GM21381 (cell line): Measurements from ENCODE around the gene ATP5PO.

Source experiments
- ATAC-seq: cut with Tn5 transposase; IDR thresholded peaks from one replicate; pipeline ENCODE4 v1.9.1; 2021; ENCODE audit warnings: mild to moderate bottlenecking, moderate library complexity; ENCODE audit not compliant: unreplicated experiment

ATP5PO gene, protein sequence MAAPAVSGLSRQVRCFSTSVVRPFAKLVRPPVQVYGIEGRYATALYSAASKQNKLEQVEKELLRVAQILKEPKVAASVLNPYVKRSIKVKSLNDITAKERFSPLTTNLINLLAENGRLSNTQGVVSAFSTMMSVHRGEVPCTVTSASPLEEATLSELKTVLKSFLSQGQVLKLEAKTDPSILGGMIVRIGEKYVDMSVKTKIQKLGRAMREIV

DNA sequence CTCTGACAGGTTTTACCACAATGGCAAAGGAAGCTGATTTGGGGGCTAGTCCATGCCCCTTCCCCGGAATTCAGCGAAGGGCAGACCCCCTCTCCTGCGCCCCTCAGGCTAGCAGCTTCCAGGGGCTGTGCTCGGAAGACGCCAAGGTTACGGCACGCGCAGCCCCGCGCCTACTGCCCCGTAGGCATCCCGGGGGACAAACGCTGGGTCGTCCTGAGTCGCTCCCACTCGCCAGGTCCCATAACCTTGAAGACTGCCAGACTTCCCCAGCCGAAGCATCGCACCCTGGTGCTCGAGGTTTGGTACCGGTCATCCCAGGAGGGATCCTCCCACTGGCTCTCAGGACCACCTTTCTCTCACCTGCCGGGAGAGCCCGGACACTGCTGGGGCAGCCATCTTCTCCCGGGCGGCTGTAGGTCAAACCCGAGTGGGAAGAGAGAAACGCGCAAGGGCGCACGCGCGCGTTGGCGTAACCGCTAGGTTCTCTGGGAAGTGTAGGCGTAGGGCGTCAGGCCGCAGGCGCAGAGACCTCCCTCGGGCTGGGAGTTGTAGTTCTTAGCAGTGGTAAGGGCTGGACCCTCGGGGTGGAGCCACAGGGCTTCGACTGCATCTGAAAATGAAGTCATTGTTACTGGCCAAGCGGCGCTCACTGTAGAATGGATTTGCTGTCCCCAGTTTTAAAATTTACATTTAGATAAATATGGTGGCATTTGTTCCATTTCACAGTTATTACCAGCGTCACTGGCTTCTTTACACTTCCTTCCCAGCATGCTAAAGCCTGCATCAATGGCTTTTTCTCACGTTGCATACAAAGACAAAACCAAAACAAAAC, at the start of gene ATP5PO:
ATP5PO (minus strand) TSS at position 437 of the 832 bp plus-strand sequence; CDS start at position 396, 41 bp downstream.
- ATAC-seq = peak; percentile 99

DNA sequence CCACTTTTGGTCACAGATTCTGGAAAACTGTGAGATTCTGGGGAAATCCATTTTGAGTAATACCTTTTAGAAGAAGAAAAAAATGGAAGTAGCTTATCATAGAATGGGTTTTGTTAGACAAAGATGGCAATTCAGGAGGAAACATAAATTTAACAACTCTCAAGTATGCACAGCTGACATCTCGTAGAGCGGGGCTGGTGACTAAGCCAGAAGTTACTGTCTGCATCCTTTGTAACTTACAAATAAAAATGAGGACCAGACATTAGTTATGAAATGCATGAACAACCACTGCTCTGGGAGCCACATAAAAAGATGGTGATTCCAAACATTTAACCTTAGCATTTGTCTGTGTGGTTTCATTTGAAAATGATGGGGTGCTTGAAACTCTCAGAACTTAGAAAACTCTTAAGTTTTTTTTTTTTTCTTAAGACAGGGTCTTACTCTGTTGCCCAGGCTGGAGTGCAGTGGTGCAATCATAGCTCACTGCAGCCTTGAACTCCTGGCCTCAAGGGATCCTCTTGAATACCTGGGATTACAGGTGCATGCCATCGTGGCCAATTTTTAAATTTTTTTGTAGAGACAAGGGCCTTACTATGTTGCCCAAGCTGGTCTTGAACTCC, 49.2 kb upstream of the ATP5PO start:
- ATAC-seq = no peak

DNA sequence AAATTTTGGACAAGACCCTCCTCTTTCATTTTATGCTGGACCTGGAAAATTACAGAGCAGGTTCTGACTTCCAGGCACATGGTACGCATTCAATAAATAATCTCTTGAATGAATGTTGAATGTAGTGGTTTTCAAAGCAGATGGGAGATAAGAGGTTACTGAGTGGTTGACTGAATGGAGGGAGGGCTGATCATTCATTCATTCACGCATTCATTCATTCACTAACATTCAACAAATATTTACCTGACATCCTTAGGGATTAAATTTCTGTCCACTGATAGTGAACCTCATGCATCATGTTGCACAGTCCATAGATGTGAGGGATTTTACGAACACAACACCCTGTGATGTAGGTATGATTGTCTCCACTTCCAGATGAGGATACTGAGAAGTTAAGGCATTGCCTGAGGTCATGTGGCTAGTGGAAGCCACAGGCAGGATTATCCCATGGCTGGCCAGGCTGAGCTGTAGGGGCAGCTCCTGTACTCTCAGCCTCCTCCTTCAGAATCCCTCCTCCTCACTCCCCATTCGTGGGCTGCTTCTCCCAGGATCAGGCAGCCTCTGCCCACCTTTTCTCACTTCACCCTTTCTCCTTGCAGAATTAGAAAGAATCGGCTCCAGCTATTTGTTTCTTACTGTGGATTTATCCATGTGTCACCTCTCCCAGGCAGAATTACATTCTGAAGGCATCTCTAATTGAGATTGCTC, 48.4 kb upstream of the ATP5PO start:
- ATAC-seq = no peak

DNA sequence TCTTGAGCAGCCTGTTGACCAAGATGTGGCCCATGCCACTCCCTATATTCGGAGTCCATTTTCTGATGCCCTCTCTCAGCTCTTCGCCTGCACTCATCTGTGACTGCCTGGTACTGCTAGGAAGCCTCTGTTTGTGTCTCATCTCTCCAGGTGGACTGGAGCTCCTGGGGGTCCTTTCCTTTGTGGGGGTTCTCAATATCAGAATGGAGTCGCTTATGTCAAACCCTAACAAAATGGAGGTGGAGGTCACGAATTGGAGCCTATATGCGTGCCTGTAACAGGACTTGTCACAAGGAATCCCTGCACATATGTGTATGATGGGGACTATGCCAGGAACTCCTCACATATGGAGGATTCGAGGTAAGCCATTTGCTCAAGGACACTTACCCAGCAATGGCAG, 46.7 kb upstream of the ATP5PO start:
- no peak for ATAC-seq

DNA sequence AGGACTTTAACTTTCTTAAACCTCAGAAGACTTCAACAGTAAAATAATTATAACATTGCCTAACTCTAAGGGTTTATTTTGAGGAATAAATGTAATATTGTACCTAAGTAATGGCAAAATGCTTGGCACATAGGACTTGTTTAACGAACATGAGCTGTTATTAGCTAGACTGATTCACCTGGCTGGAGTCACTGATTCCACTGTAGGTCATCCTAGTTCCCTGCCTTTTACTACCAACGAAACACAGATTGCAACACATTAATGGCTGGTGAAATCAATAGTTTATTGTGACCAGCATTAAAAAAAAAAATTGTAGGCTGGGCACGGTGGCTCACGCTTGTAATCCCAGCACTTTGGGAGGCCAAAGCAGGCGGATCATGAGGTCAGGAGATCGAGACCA, 45.5 kb upstream of the ATP5PO start:
- no peak for ATAC-seq

DNA sequence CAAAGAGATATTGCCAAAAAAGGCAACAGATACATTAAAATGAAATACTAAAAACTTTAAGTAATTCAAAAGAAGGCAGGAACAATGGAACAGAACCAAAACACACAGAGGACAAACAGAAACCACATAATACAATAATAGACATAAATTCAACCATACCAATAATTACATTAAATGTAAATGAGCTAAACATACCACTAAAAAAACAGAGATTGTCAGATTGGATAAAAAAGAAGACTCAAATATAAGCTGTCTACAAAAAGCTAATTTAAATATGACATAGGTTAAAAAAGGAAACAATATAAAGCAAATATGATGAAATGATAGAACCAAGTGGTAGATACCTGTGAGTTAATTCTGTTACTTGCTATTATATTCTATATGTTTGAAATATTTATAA, 44.1 kb upstream of the ATP5PO start:
- ATAC-seq = no peak

DNA sequence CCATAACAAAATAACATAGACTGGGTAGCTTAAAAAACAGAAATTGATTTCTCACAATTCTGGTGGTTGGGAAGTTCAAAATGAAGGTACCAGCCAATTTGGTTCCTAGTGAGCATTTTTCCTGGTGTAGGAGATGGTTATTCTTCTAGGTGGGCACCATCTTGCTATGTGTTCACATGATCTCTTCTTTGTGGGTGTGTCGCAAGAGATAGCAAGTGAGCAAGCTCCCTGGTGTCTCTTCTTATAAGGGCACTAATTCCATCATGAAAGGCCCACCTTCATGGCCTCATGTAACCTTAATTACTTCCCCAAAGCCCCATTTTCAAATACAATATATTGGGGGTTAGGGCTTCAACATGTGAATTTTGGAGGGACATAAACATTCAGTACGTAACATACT, 38.8 kb upstream of the ATP5PO start:
- no peak for ATAC-seq

DNA sequence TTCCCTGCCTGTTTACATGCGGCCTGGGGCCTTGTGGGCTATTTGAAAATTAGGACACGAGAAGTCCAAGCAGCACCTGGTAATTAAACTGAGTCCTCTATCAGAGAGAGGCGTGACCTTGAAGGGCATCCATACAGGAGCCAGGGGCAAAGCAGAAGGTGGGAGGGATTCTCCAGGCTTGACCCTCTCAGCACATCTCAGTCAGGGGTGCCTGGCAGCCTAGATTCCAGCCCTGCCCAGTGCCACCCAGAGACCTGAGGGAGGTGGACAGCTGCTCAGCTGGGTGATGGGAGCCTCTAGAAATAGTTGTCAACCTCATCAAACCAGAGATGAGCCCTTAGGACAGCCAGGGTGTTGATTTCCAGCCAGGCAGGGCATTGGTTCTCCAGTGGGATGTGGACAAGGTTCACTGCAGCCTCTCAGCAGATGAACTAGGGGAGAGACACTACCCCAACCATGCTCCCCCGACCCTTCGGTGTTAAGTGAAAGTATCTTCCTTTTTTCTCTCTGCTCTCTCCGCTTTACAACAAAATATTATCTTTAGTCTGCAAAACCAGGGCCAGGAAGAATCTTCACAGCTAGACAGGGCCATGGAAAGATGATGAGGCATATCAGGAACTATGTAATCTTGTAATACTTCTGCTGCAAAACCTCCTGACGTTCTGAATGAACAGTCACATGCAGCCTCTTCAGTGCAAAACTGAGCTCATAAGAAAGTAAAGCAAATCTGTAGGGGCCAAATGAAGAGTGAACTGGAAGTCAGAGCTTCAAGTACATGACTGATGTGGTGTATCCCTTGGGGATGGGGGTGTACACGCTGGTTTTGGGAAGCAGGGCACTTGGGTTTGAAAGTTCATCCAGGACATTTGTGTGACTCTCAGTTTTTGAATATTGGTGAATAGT, 35.9 kb upstream of the ATP5PO start:
- no peak for ATAC-seq

DNA sequence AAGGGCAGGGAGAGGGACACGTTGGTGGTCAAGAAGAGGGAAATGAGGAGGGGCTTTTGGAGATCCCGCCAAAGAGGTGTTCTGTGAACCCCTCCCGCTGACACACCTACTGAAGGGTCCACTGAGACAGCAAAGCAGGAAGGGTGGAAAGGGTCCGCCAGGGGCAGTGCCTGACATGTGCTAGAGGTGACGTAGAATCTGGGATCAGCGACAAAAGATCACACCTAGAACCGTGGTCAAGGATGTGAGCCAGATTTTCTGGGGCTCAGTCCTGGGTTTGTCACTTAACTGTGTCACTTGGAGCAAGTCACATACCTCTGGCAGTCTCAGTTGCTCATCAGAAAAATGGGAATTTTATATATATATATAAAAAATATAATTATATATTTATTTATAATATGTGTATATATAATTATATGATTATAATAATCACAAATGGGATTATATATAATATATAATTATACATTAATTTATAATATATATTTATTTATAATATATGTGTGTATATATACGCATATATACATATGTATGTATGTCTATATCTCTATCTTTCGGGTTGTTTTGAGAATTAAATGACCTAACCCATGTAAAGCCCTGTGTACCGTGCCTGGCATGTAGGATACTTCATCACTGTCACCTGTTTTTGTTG, 35.0 kb upstream of the ATP5PO start:
- ATAC-seq = no peak

DNA sequence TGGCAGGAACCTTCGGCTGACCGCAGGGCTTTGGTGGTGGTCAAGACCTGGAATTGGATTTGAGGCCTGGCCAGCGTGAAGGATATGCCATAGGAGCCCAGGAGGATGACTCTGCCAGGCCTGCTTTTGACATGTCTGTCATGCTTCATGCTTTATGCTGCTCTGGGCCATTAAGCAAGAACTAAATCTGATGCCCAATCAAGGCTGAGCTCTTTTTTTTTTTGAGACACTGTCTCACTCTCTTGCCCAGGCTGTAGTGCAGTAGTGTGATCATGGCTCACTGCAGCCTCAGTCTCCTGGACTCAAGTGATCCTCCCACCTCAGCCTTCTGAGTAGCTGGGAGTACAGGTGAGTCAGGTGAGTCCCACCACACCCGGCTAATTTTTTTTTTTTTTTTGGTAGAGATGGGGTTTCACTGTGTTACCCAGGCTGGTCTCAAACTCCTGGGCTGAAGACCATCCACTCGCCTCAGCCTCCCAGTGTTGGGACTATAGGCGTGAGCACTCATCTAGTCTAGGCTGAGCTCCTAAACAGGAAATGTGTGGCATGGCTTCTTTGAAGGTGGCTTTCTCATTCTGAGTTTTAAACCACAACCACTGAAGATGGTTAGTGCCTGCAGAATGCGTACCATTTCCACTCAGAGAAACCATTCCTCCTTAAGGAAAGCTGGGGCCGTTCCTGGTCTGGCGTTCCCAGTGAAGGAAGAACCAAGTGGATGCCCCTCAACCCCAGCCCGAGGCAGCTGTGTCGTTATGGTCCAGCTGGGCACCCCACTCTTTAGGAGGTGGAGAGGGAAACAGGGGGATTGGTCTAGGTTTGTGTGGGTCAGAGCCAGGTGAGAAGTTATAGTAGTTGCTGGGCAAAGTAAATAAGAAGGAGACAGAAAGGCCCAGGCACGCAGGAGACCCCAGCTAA, 34.2 kb upstream of the ATP5PO start:
- peak; percentile 29 for ATAC-seq

DNA sequence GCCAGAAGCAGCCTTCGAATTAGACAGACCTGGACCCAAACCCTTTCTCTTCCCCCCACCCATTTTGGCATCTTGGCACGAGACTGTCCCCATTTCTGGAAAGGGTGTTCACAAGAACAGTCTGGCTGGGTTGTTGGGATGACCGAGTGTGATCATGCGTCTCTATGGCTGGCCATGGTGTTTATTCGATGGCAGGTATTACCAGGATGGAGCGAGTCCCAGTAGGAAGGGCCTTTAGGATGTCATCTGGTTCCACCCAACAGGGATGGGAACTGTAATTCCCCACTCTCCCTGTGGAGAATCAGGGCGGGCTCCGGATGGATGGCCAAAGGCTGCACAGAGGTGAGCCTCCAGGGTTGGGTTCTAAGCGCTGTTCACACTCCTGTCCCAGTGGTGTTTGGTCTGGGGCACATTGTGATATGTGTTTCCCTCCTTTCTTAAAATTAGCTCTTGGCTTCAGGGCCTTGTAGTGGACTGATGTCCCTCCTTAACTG, 33.4 kb upstream of the ATP5PO start:
- no peak for ATAC-seq

DNA sequence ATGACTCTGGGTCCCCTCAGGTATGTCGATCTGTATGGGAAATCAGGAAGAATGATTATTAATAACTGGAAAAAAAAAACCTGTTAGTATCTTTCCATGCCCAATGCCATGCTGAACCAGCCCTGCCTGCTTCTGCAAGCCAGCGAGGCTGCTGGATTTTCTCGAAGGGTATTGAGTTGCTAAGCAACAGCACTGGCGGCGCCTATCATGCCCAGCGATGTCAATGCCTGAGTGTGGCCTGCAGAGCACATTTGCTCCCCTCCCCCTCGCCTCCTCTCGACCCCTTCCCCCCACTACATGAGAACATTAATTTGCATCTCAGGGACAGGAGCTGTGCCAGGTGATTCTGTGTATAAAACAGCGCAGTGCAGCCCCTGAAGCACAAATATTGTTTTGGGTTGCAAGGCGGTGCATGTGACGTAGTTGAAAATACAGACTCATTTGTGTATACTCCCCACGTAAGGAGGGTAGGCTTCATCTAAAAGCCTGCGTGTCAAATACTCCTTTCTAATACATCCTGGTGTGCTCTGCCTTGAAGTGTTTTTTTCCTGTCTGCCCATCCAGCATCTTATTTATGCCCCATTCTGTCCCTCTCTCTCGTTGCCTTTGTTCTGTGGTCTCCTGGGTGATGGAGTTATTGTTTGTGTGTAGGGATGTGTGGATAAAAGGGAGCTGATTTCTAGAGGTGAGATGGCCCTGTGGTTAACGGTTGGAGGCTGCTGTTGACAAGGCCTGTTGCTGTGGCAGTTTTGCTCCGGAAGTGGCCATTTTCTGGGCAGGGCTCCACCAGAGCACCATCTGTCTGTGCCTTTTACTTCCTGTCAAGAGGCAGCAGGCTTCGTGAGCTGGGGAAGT, 32.7 kb upstream of the ATP5PO start:
- ATAC-seq = peak; percentile 46

DNA sequence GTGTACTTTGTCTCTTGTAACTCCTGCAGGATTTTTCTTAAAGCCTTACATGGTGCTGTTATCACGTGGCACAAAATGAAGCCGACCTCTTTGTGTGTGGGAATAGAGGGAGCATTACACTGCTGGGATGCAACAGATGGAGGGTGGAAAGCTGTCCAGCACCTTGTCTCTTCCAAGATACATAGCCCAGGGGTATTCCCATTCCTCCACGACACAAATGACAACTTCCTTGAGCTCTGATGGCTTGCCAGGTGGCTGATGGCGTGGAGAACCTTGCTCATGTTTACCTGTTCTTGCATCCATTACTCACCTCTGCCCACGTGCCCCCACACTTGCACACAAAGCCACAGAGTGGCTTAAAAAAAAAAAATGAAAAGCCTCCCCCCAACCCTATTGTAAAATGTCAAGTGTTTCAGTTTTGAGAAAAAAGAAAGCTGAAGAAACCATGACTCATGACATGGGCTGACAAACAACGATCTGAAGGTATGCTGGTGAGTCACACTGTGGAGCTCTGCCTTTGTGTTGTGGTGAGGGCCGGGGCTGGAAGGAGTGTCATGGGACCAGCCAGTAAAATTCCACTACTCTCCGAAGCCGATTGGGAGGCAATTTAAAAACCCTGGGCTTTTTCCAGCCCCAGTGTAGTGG, 32.0 kb upstream of the ATP5PO start:
- ATAC-seq = peak; percentile 50

DNA sequence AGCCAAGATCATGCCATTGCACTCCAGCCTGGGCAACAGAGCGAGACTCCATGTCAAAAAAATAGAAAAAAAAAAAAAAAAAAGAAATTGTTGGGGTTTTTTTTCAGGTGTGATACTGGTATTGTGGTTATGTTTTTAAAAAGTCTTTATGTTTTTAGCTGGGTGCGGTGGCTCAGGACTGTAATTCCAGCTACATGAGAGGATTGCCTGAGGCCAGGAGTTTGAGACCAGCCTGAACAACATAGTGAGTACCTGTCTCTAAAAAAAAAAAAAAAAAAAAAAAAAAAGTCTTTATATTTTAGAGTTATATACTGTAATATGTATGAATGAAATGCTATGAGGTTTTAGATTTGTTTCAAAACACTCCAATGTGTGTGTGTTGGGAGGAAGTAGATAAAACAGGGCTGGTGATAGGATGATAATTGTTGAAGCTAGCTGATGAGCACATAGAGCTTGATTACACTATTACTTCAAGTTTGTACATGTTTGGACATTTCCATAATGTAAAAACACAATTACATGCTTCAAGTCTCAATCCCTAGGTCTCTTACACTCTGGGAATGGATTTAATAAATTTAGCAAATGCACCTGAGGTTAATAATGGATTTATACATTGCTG, 30.2 kb upstream of the ATP5PO start:
- no peak for ATAC-seq

DNA sequence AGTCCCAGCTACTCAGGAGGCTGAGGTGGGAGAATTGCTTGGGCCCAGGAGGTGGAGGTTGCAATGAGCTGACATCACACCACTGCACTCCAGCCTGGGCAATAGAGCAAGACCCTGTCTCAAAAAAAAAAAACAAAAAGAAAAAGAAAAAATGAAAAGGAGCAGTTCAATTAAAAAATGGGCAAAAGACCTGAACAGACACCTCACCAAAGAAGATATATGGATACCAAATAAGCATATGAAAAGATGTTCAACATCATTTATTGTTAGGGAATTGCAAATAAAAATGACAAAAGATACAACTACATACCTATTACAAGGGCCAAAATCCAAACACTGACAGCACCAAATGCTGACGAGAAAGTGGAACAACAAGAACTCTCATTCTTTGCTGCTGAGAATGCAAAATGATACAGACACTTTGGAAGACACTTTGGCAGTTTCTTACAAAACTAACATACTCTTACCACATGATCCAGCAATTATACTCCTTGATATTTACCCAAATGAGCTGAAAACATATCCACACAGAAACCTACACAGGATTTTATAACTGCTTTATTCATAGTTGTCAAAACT, 28.7 kb upstream of the ATP5PO start:
- no peak for ATAC-seq

DNA sequence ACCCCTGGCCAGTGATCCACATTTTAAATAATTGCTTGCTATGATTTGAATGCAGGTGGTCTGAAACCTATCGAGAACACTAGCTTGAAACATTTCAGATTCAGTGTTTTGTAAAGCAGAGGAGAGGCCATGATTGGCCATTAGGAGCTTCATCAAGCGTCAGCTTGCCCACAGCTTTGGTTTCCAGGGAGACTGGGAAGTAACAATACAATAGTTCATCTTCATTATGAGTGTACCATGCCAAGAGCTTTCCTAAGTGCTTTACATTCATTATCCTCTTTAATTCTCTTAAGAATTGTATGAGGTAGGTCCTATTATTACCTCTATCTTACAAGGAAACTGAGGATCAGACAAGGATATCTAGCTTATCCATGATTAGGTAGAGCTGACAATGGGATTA, 27.7 kb upstream of the ATP5PO start:
- no peak for ATAC-seq
